Fibroblast of the conjunctiva (primary cell): ENCODE data around the gene TCF23.
"Not testable (repeated sequence)": the region's sequence is repeated elsewhere in the genome, so short reads cannot be mapped to it uniquely, and the experiment has no call there.

Experiments used
- DNase-seq: peaks from one replicate; pipeline ENCODE4 v3.0.0-alpha.2; 2010; ENCODE audit warnings: low read depth

The TCF23 gene

DNA sequence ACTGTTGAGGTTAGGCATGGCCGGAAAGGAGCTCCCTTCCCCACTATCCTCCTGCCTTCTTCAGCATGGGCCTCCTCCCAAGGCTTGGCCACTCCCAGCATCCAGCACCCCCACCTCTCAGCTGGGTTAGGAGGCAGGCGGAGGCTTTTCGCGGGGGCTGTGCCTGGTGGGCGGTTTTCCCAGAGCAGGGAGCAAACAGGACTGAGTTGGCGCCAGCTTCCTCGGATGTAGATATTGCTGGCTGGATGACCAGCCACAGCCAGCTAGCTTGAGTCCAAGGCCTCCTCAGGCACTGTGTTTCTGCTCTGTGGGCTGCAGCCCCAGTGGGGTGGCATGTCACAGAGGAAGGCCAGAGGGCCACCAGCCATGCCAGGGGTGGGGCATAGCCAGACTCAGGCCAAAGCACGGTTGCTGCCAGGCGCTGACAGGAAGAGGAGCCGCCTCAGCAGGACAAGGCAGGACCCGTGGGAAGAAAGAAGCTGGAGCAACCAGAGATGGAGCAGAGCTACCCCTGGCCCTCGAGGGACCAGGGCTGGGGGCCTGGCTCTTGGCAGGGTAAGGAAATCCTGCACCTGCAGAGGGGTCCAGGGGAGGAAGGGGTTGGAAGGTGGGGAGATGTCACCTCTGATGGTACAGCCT, at the start of gene TCF23:
TSS of gene TCF23 (plus strand) at position 204 of the 639 bp plus-strand sequence. CDS start at position 334, 130 bp downstream.
- no peak for DNase-seq

DNA sequence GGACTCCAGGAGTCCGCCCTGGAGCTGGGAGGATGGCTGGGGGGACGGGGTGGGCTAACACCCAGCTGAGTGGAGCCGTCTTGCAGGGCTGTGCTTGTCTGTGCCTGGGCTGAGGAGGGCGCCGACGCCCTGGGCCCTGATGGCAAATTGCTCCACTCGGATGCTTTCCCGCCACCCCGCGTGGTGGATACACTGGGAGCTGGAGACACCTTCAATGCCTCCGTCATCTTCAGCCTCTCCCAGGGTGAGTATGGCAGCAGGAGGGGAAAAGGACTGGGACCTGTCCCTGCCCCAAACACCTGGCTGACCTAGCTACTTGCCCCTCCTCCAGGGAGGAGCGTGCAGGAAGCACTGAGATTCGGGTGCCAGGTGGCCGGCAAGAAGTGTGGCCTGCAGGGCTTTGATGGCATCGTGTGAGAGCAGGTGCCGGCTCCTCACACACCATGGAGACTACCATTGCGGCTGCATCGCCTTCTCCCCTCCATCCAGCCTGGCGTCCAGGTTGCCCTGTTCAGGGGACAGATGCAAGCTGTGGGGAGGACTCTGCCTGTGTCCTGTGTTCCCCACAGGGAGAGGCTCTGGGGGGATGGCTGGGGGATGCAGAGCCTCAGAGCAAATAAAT, 49.4 kb upstream of the TCF23 start:
- no peak for DNase-seq

DNA sequence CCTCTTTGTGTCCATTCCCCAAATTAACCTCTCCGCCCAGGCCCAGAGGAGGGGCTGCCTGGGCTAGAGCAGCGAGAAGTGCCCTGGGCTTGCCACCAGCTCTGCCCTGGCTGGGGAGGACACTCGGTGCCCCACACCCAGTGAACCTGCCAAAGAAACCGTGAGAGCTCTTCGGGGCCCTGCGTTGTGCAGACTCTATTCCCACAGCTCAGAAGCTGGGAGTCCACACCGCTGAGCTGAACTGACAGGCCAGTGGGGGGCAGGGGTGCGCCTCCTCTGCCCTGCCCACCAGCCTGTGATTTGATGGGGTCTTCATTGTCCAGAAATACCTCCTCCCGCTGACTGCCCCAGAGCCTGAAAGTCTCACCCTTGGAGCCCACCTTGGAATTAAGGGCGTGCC, 48.8 kb upstream of the TCF23 start:
- no peak for DNase-seq

DNA sequence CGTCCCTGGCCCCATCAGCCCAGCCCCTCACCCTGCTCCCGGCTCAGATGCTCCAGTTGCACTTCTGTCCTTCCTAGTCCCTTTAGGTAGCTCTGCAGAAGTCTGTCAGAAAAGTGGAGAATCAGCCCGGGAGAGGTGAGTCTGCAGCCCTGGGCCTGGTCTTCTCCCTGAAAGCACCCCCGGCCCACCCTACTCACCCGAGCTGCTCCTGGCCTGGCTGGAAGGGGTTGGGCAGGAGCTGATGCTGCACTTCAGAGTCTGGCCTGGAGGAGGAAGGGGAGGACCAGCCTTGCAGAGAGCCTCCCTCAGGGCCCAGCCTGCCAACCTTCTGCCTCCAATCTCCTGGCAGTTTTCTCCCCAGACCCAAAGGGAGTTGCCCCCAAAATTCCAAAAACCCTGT, 46.5 kb upstream of the TCF23 start:
- DNase-seq, result no peak

DNA sequence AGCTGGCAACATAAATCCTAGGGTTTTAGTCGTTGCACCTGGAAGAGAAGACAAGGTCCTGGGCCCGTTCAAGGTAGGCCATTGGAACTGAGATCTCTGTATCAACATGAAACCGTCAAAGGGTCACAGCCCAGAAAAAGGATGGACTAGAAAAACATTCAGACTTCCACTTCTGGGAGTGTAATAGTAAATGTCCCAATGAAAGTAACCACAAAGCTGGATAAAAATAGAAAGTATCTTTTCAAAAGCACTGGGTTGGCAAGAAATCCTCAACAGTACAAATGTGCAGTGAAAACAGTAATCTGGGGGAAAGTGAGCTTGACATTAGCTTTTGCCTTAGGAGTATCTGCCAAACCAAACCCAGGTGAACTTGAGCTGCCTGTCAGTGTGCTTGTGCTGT, 42.8 kb upstream of the TCF23 start:
- no peak for DNase-seq

DNA sequence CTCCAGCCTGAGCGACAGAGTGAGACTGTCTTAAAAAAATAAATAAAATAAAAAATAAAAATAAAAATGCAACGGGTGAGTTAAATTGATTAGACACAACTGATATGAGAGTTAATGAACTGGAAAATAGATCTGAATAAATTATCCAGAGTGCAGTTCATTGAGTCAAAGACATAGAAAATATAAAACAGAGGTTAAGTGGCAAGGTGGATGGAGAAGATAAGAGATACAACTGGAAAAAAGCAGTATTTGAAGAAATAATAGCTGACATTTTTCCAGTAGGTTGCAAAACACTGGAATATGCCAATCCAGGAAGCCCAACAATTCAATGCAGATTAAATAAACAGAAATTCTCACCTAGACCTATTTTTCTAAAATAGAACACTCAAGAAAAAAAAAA, 40.6 kb upstream of the TCF23 start:
- DNase-seq, result no peak

DNA sequence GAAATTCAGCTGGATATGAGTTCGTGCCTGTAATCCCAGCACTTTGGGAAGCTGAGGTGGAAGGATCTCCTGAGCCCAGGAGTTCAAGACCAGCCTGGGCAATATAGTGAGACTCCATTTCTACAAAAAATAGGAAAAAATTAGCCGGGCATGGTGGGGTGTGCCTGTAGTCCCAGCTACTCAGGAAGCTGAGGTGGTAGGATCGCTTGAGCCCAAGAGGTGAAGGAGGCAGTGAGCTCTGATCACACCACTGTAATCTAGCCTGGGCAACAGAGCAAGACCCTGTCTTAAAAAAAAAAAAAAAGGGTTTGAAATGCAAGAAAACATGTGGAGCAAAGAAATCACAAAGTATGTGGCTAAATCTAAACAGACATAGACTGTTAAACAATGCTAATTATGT, 39.7 kb upstream of the TCF23 start:
- no peak for DNase-seq

DNA sequence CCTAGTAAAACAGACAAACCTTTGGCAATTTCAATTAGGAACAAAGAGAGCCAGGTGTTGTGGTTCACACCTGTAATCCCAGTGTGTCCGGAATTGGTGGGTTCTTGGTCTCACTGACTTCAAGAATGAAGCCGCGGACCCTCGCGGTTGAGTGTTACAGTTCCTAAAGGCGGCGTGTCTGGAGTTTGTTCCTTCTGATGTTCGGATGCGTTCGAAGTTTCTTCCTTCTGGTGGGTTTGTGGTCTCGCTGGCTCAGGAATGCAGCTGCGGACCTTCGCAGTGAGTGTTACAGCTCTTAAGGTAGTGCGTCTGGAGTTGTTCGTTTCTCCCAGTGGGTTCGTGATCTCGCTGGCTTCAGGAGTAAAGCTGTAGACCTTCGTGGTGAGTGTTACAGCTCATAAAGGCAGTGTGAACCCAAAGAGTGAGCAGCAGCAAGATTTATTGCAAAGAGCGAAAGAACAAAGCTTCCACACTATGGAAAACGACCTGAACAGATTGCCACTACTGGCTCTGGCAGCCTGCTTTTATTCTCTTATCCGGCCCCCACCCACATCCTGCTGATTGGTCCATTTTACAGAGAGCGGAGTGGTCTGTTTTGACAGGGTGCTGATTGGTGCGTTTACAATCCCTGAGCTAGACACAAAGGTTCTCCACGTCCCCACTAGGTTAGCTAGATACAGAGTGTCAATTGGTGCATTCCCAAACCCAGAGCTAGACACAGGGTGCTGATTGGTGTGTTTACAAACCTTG, 38.0 kb upstream of the TCF23 start:
- DNase-seq, result not testable (repeated sequence)

DNA sequence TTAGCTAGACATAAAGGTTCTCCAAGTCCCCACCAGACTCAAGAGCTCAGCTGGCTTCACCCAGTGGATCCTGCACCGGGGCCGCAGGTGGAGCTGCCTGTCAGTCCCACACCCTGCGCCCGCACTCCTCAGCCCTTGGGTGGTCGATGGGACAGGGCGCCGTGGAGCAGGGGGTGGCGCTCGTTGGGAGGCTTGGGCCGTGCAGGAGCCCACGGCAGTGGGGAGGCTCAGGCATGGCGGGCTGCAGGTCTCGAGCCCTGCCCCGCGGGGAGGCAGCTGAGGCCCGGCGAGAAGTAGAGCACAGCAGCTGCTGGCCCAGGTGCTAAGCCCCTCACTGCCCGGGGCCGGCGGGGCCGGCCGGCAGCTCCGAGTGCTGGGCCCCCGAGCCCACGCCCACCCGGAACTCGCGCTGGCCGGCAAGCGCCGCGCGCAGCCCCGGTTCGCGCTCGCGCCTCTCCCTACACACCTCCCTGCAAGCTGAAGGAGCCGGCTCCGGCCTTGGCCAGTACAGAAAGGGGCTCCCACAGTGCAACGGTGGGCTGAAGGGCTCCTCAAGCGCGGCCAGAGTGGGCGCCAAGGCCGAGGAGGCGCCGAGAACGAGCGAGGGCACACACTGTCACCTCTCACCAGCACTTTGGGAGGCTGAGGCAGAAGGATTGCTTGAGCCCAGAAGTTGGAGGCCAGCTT, 37.3 kb upstream of the TCF23 start:
- DNase-seq, result not testable (repeated sequence)

DNA sequence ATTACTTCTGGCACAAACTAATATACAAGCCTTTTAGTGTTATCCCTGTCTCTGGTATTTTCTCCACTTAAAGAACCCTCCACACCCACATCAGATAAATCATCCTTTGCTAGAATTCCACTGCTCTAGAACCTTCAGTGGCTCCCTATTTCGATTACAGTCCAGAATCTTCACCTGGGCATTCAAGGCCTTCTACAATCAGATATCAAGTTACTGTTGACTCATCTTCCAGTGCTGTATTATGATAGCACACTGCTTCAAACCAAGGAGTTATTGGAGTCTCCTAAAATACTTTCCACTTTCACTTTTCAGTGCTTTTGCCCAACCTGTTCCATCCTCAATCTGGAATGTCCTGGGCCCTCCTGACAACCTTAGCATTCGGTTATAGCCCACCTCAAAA, 33.3 kb upstream of the TCF23 start:
- DNase-seq, result no peak

DNA sequence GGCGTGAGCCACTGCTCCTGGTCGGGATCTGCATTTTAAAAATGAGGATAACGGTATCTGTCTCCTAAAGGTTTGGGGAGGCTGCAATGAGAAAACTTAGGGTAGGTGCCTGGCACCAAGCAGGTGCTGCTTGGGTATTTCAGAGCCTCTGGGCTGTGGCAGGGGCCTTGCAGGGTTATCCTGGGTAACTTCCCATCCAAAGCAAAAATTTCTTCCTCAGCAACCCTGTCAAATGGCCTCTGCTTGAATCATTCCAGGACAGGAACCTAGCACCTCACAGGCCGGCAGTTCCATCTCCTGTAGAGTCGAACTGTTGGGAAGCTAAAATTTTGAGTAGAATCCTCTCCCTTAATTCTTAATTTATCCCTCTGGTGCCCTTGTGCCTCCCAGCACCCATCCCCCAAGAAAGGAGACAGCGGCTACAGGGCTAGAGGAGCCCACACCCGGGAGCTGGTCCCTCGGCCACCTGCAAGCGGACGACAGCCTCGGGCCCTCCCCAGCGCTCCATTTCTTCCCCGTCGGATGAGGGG, 30.7 kb upstream of the TCF23 start:
- no peak for DNase-seq

DNA sequence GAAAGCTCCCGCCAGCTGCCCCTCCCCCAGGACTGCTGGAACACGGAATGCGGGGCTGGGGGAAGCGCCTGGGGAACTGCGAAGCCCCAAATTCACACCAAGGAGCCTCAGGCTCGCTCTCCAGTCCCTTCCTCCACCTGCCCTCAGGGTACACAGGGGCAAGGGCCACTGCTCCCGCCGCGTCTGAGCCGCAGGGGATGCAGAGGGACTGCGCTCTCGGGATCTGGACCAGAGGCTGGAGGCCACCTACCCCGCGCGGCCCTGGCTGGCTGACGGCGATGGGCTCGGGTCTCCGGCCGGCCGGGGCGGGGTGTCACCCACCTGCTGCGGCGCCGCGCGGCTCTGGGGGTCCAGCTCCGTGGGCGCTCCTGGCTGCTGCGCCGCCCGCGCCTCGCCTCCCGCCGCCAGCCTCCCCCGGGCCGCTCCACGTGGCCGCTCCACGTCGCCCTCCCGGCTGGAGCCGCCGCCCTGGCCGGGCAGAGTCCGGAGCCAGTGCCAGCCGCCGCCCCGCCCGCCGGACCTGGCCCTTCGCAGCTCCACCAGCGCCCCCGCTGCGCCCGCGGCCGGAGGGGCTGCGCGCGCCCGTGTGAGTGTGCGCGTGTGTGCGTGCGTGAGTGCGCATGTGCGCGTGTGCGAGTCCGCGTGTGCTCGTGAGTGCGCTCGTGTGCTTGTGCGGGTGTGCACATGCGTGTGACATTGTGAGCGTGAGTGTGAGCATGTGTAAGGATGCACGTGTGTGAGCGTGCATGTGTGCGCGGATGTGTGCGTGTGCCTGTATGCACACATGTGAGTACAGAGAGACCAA, 30.1 kb upstream of the TCF23 start, which contains the start of gene CGREF1:
TSS of gene CGREF1 (minus strand) at position 604 of the 805 bp plus-strand sequence. CDS start 14,762 bp downstream, outside the sequence.
- no peak for DNase-seq

DNA sequence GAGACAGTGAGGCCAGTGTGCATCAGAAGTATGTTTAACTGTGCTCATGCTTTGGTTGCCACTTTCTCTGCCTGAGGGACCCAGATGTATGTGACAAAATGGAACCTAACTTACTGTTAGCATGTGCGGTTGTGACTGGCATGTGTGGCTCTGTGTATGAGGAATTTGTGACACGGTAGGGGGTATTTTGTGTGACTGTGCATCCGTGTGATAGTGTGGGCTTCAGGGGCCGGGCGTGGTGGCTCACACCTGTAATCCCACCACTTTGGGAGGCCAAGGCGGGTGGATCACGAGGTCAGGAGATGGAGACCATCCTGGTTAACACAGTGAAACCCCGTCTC, 29.5 kb upstream of the TCF23 start:
- DNase-seq, result not testable (repeated sequence)

DNA sequence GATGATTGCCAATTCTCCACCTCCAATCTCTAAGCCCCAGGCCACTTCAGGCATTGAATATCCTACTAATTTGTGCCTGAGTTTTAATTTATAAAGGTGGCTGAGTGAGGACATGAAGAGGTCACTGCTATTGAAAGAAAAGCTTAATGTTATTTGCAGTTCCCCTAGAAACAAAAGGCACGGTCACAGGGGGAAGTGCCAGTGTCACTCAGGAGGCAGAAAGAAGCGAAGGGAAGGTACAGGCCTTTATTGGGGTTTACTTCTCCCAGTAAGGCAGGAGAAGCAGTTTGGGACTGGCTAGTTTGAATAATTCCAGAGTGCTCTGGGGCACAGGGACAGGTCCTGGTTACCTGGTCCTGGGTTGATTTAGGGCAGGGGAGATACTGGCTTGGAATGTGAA, 26.9 kb upstream of the TCF23 start:
- DNase-seq, result no peak

DNA sequence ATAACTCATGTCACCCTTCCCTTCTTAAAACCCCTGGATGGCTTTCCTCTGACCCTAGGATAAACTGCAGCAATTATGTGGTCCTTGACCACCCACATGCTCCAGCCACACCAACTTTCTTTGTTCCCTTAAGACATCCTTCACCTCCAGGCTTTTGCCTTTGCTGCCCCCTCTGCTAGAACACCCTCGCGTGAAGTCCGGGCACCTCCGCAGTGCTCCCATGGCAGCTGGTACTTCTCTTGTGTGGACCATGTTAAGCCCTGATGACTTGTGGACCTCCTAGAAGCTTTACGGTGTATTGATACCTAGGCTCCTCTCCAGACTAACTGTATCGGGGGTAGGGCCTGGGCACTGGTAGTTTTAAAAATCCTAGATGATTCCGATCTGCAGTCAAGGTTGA, 26.0 kb upstream of the TCF23 start:
- no peak for DNase-seq

DNA sequence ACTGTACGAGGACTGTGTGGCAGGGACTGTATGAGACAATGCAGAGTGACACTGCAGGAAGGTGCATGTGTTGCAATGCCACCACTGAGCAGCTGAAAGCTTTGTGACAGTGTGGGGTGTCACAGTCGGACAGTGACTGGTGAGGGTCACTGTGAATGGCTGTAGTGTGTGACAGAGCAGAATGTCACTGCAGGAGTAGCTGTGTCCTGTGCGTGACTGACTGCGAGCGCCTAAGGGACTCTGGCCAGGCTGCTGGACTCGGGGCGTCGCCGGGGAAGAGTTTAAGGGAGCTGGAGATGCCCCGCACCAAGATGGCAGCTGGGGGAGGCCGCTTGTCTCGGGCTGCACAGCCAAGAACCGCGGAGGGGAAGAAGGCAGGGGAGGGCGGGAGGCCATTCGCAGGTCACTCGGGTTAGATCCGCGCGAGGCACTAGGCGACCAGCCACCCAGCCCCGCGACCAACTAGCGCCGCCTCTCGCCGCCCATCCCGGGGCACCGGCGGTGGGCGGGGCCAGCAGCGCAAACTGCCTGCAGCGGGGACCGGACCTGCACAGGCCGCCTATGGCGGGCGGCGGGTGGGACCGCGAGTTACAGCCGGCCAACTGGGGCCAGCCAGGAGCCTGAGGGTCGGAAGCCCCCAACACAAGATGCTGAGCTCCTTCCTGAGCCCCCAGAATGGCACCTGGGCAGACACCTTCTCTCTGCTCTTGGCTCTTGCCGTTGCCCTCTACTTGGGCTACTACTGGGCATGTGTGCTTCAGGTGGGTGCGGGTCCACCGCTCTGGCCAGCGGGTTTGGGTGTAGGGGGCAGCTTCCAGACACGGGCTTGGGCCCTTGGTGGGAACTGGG, 25.3 kb upstream of the TCF23 start, which contains the start of gene ABHD1:
TSS of gene ABHD1 (plus strand) at position 514 of the 849 bp plus-strand sequence. CDS start at position 648, 134 bp downstream.
- no peak for DNase-seq

DNA sequence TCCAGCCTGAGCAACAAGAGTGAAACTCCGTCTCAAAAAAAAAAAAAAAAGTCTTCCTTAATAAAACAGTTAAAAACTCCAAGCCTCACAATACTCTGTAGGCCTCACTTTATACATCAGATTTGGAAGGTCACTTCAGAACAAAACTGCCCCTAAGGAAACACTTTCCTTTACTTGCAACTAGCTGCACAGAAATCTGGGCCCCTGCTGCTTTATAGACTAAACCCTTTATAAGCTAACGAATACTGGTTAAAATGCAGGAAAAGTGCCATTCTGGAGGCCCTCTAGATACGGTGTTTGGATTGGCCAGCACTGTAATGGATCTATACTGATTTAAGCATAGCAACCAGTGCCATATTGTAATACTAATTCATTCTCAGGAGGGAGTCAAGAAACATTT, 23.7 kb upstream of the TCF23 start:
- no peak for DNase-seq

DNA sequence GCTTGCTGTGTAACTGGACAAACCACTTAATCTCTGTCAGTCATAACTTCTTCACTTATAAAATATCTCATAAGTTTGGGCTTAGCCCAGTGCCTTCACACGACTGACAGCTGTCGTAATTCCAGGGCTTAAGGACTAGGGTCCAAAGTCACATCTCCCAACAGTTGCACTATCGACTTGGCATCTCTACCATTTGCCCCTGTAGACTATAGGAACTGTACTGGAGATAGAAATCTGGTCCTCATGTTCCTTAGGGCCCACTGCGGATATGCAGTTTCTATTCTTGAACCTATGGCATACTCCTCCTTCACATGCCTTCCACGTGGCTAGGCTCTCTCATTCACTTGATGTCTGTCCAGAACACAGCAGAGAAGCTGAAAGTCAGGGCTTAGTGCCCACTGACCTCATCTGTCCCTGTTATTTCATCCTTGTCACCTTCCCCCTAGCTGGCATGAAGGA, 22.5 kb upstream of the TCF23 start:
- DNase-seq, result no peak

DNA sequence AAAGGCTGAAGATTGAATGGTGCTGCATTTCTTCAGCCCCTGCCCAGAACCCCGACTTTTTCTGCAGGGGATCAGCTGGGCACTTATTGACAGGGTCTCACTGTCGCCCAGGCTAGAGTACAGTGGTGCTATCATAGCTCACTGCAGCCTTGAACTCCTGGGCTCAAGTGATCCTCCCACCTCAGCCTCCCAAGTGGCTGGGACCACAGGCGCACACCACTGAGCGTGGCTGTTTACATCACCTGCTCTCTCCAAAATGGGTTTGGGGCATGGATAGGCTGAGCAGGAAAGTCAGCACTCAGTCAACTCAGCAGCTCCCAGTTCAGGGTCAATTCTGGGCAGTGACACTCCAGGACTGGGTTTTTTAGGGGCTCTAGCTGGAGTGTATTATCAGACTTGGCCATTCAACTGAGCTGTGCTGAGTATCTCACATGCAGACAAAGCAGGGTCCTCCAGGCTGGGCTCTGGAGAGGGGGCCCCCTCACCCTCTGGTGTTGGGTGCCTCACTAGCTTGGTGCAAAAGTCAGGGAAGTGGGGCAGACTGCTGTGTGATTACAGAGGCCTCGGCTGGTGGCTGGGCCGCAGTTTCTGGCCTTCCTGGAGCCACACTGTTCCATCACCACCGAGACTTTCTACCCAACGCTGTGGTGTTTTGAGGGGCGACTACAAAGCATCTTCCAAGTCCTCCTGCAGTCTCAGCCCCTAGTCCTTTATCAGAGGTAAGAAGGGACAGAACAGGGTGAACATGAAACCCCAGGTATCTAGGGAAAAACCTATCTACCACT, 20.7 kb upstream of the TCF23 start:
- DNase-seq, result no peak
